WTC11 (cell line): ENCODE results near the gene CYP2A6.

Source experiments
- CREM ChIP-seq: sonication (generic); formaldehyde crosslinking; IDR thresholded peaks from 2 replicates; pipeline ENCODE4 v1.8.1; 2022; ENCODE audit warnings: mild to moderate bottlenecking, missing genetic modification reagents, moderate library complexity
- MAX ChIP-seq: sonication (generic); formaldehyde crosslinking; IDR thresholded peaks from 2 replicates; pipeline ENCODE4 v1.8.0; 2022; ENCODE audit warnings: mild to moderate bottlenecking, missing genetic modification reagents
- ZNF121 ChIP-seq: sonication (generic); formaldehyde crosslinking; IDR thresholded peaks from 2 replicates; pipeline ENCODE4 v1.8.0; 2023; ENCODE audit warnings: missing genetic modification reagents

GRCh38 chr19:40888191-40888590, 37.9 kb upstream of the CYP2A6 start:
- TF ChIP-seq ZNF121 (CRISPR knock-in tag) (no peak), CREM (no peak), MAX (CRISPR knock-in tag) (no peak)
